Vagina (tissue), 2 donors: ENCODE results near the gene ADCY9. TPM values are rescaled to one million over a fixed set of nuclear protein-coding genes. Genes with fewer than 3 reads are reported as not detected.

ENCODE experiments used
- DNase-seq, 2 donors: peaks; one replicate each; pipeline ENCODE4 v3.0.0-alpha.2; 2017; ENCODE audit errors: extremely low spot score in 2 of 2
- H3K27ac ChIP-seq: fragments of 200-600 bp; sonication (generic); one replicate; pipeline ENCODE4 v1.5.1; 2019
- H3K27me3 ChIP-seq: fragments of 200-600 bp; sonication (generic); one replicate; pipeline ENCODE4 v1.5.1; 2019
- H3K36me3 ChIP-seq, 2 donors: fragments of 200-600 bp; sonication (generic); one replicate each; pipeline ENCODE4 v1.5.1; 2017 to 2019
- H3K4me1 ChIP-seq: fragments of 200-600 bp; sonication (generic); one replicate; pipeline ENCODE4 v1.5.1; 2019
- H3K4me3 ChIP-seq, 2 donors: fragments of 200-600 bp; sonication (generic); 1 replicate in 1 of 2; 2 replicates in 1 of 2; pipeline ENCODE4 v1.5.1; 2016 to 2019
- H3K9me3 ChIP-seq: fragments of 200-600 bp; sonication (generic); one replicate; pipeline ENCODE4 v1.5.1; 2019
- CTCF ChIP-seq, 3 experiments: fragments of 450-650 bp in 2 of 3; fragments of 200-600 bp in 1 of 3; sonication (generic) in 1 of 3; IDR thresholded peaks; one replicate each; pipeline ENCODE4 v1.5.1; 2017 to 2019; ENCODE audit warnings: antibody characterized with exemption in 3 of 3, mild to moderate bottlenecking in 2 of 3, moderate library complexity in 2 of 3
- POLR2A ChIP-seq, 2 donors: fragments of 450-650 bp; IDR thresholded peaks; one replicate each; pipeline ENCODE4 v1.6.1; 2017; ENCODE audit warnings: antibody characterized with exemption in 2 of 2, mild to moderate bottlenecking in 2 of 2, moderate library complexity in 2 of 2
- POLR2AphosphoS5 ChIP-seq, 2 donors: sonication (generic); formaldehyde crosslinking; IDR thresholded peaks; one replicate each; pipeline ENCODE4 v1.9.0; 2017; ENCODE audit warnings: antibody characterized with exemption in 2 of 2, mild to moderate bottlenecking in 2 of 2, low read depth in 1 of 2; ENCODE audit not compliant: insufficient read depth in 1 of 2
- intact Hi-C: fragments of 100-400 bp; cut with DNase I; formaldehyde crosslinking; loops from one replicate; pipeline ENCODE4 v1.15.1; 2023
- total RNA-seq: library from RNA; depleted of rRNA; stranded (reverse); fragments of >200 nt; gene quantifications from one replicate; pipeline ENCODE4 v1.2.3, GENCODE V29; 2016

The ADCY9 gene
- total RNA-seq, 1 donor from 2014 or later: 16.9 TPM

GRCh38 chr16:4034963-4035362 lies 81.3 kb downstream of the ADCY9 start:
- Histone ChIP-seq H3K9me3 (no peaks in the 10 kb centered on the region), H3K27me3 (no peaks in the 10 kb centered on the region), H3K27ac (no peak overlapping the region), H3K36me3 (no peaks in the 10 kb centered on the region), H3K4me3 (no peak overlapping the region), H3K4me1 (peaks cover 13% of the 10 kb centered on the region)
- no peak for DNase-seq
- intact Hi-C loops: no loop called here
- no peak for TF ChIP-seq CTCF (IDR thresholded peaks at IDR 0.05)

GRCh38 chr16:4033951-4034350 lies 82.3 kb downstream of the ADCY9 start:
- no peak for TF ChIP-seq CTCF (IDR thresholded peaks at IDR 0.05)
- TF ChIP-seq POLR2A (IDR thresholded peaks at IDR 0.05): no peak
- TF ChIP-seq POLR2AphosphoS5 (IDR thresholded peaks at IDR 0.05; ENCODE audit: insufficient read depth in 1 of 2, low read depth in 1 of 2): no peak
- Histone ChIP-seq H3K9me3 (no peaks in the 10 kb centered on the region), H3K4me1 (peaks cover 13% of the 10 kb centered on the region), H3K36me3 (no peaks in the 10 kb centered on the region), H3K27me3 (no peaks in the 10 kb centered on the region), H3K4me3 (no peak overlapping the region), H3K27ac (no peak overlapping the region)
- intact Hi-C loops: loop anchor here (2.0 kb wide), 1 partner anchor 27 kb away; no protein-coding TSS in a partner anchor
- DNase-seq: no peak

GRCh38 chr16:4032768-4033167 lies 83.5 kb downstream of the ADCY9 start:
- H3K4me1 ChIP-seq: peaks cover 13% of the 10 kb centered on the region
- H3K27ac ChIP-seq: no peak overlapping the region
- intact Hi-C loops: loop anchor here (2.0 kb wide), 1 partner anchor 26 kb away; no protein-coding TSS in a partner anchor
- no peaks in the 10 kb centered on the region for H3K27me3 ChIP-seq
- no peaks in the 10 kb centered on the region for H3K36me3 ChIP-seq
- H3K4me3 ChIP-seq: no peak overlapping the region
- H3K9me3 ChIP-seq: no peaks in the 10 kb centered on the region
- DNase-seq: no peak
- TF ChIP-seq CTCF (IDR thresholded peaks at IDR 0.05) (no peak), POLR2AphosphoS5 (IDR thresholded peaks at IDR 0.05; ENCODE audit: insufficient read depth in 1 of 2, low read depth in 1 of 2) (no peak), POLR2A (IDR thresholded peaks at IDR 0.05) (no peak)

GRCh38 chr16:4028144-4028543 lies 88.1 kb downstream of the ADCY9 start:
- Histone ChIP-seq H3K4me1 (peaks cover 8% of the 10 kb centered on the region), H3K27ac (no peak overlapping the region), H3K36me3 (no peaks in the 10 kb centered on the region), H3K9me3 (no peaks in the 10 kb centered on the region), H3K27me3 (no peaks in the 10 kb centered on the region), H3K4me3 (no peak overlapping the region)
- intact Hi-C loops: no loop called here
- no peak for TF ChIP-seq POLR2A (IDR thresholded peaks at IDR 0.05)
- TF ChIP-seq CTCF (IDR thresholded peaks at IDR 0.05): no peak
- TF ChIP-seq POLR2AphosphoS5 (IDR thresholded peaks at IDR 0.05; ENCODE audit: insufficient read depth in 1 of 2, low read depth in 1 of 2): no peak
- DNase-seq: no peak

- Histone ChIP-seq H3K4me3 (no peak overlapping the region), H3K4me1 (no peaks in the 10 kb centered on the region), H3K9me3 (no peaks in the 10 kb centered on the region), H3K27me3 (no peaks in the 10 kb centered on the region), H3K27ac (no peak overlapping the region), H3K36me3 (no peaks in the 10 kb centered on the region)
- no peak for DNase-seq
- TF ChIP-seq POLR2AphosphoS5 (IDR thresholded peaks at IDR 0.05; ENCODE audit: insufficient read depth in 1 of 2, low read depth in 1 of 2): no peak
- TF ChIP-seq POLR2A (IDR thresholded peaks at IDR 0.05): no peak
- no peak for TF ChIP-seq CTCF (IDR thresholded peaks at IDR 0.05)
- intact Hi-C loops: no loop called here
These were observed 89.4 kb downstream of the ADCY9 start for GRCh38 chr16:4026854-4027253.
